GM12801 (cell line): ENCODE results near the gene WNT9A.

ENCODE experiments used
- CTCF ChIP-seq: IDR thresholded peaks from one replicate; pipeline ENCODE4 v1.5.1; 2011; ENCODE audit warnings: control low read depth; ENCODE audit not compliant: insufficient read length; ENCODE audit errors: extremely low read depth

WNT9A gene

GRCh38 chr1:227921461-227922185 is 26.1 kb downstream of the WNT9A start:
- no peak for TF ChIP-seq CTCF

- no peak for TF ChIP-seq CTCF
Measured at GRCh38 chr1:227920896-227921295, 26.8 kb downstream of the WNT9A start.

- TF ChIP-seq CTCF, result no peak
Measured at GRCh38 chr1:227920426-227920825, 27.3 kb downstream of the WNT9A start.

- no peak for TF ChIP-seq CTCF
Measured at GRCh38 chr1:227919906-227920305, 27.8 kb downstream of the WNT9A start.

GRCh38 chr1:227918736-227919135 is 29.0 kb downstream of the WNT9A start:
- TF ChIP-seq CTCF, result no peak

- no peak for TF ChIP-seq CTCF
Measured at GRCh38 chr1:227918083-227918700, 29.5 kb downstream of the WNT9A start.

GRCh38 chr1:227917081-227917950 is 30.4 kb downstream of the WNT9A start:
- TF ChIP-seq CTCF, result no peak
